WI38 (cell line): ENCODE data around the gene F12.

Experiments
- H3K4me3 ChIP-seq: 2 replicates; pipeline ENCODE4 v1.5.1; 2011; ENCODE audit warnings: low read depth, mild to moderate bottlenecking, control low read depth, low read length
- CTCF ChIP-seq: IDR thresholded peaks from 2 replicates; pipeline ENCODE4 v1.5.1; 2012; ENCODE audit warnings: low read depth, mild to moderate bottlenecking, control low read depth, low read length

The F12 gene

GRCh38 chr5:177359860-177360259 lies 49.5 kb downstream of the F12 start:
- no peak overlapping the region for H3K4me3 ChIP-seq
- TF ChIP-seq CTCF, result no peak

GRCh38 chr5:177359451-177359851 lies 49.9 kb downstream of the F12 start:
- no peak overlapping the region for H3K4me3 ChIP-seq
- no peak for TF ChIP-seq CTCF

- no peak for TF ChIP-seq CTCF
- H3K4me3 ChIP-seq, result no peak overlapping the region
Measured at GRCh38 chr5:177358370-177358819, 51.0 kb downstream of the F12 start.

- H3K4me3 ChIP-seq, result no peak within 1 kb of the TSS
- no peak for TF ChIP-seq CTCF
Measured at GRCh38 chr5:177357459-177358351, 51.7 kb downstream of the F12 start, which contains the start of gene RGS14. TSS of gene RGS14 (plus strand) at chr5:177357924. CDS start at chr5:177358025, 101 bp downstream.

- H3K4me3 ChIP-seq, result no peak overlapping the region
- TF ChIP-seq CTCF, result no peak
Measured at GRCh38 chr5:177357146-177357458, 52.3 kb downstream of the F12 start.

- H3K4me3 ChIP-seq, result no peak overlapping the region
- no peak for TF ChIP-seq CTCF
Measured at GRCh38 chr5:177356746-177357145, 52.6 kb downstream of the F12 start.

- no peak for TF ChIP-seq CTCF
- no peak overlapping the region for H3K4me3 ChIP-seq
Measured at GRCh38 chr5:177355868-177356168, 53.5 kb downstream of the F12 start.
